Measurements from ENCODE around the gene PLXND1. TPM values are rescaled to one million over a fixed set of nuclear protein-coding genes. Genes with fewer than 3 reads are reported as not detected.
A peak's percentile ranks its signal among the peaks of the same experiment; 100 is the strongest.
"Not testable (repeated sequence)": the region's sequence is repeated elsewhere in the genome, so short reads cannot be mapped to it uniquely, and the experiment has no call there.

PLXND1 gene, protein sequence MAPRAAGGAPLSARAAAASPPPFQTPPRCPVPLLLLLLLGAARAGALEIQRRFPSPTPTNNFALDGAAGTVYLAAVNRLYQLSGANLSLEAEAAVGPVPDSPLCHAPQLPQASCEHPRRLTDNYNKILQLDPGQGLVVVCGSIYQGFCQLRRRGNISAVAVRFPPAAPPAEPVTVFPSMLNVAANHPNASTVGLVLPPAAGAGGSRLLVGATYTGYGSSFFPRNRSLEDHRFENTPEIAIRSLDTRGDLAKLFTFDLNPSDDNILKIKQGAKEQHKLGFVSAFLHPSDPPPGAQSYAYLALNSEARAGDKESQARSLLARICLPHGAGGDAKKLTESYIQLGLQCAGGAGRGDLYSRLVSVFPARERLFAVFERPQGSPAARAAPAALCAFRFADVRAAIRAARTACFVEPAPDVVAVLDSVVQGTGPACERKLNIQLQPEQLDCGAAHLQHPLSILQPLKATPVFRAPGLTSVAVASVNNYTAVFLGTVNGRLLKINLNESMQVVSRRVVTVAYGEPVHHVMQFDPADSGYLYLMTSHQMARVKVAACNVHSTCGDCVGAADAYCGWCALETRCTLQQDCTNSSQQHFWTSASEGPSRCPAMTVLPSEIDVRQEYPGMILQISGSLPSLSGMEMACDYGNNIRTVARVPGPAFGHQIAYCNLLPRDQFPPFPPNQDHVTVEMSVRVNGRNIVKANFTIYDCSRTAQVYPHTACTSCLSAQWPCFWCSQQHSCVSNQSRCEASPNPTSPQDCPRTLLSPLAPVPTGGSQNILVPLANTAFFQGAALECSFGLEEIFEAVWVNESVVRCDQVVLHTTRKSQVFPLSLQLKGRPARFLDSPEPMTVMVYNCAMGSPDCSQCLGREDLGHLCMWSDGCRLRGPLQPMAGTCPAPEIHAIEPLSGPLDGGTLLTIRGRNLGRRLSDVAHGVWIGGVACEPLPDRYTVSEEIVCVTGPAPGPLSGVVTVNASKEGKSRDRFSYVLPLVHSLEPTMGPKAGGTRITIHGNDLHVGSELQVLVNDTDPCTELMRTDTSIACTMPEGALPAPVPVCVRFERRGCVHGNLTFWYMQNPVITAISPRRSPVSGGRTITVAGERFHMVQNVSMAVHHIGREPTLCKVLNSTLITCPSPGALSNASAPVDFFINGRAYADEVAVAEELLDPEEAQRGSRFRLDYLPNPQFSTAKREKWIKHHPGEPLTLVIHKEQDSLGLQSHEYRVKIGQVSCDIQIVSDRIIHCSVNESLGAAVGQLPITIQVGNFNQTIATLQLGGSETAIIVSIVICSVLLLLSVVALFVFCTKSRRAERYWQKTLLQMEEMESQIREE (N-terminal part only)
- 9.1 and 12.1 TPM in 2 replicates for total RNA-seq (2014; rRNA removed; shearing (Covaris generic))

DNA sequence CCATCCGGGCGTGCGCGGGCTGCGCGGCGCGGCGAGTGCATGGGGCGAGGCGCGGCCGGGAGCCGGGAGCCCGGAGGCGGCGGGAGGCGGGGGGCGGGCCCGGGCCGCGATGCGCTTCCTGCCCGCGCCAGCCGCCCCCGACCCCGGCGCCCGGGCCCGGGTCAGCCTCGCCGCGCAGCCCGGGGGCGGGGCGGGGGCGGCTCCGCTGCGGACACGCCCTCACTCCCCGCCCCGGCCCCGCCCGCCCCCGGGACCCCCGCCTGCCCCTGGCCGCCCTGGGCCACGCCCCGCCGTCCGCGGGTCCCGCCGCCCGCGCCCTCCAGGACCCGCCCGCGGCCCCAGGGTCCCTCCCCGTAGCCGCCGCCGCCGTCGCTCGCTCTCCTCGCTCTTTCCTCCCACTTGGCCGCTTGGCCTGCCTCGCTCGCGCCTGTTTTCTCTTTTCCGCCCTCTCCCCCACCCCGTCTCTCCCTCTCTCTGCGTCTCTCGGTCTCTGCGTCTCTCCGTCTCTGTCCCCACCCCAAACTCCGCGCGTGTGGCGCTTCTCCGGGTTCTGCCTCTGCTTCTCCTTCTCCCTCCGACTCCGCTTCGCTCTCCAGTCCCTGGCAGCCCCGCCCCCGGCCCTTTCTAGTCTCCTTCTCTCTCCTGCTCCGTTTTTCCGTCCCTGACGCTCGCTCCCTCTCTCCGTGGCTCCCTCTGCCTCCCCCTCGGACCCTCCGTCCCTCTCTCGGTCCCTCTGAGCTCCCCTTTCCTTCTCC is at the start of gene PLXND1:
Gene PLXND1, minus strand, starts transcription at position 41 of the 755 bp plus-strand sequence. Its CDS starts 37 bp downstream, at position 4.
- peak; percentile 78 for DNase-seq (ENCODE audit: low read depth)

DNA sequence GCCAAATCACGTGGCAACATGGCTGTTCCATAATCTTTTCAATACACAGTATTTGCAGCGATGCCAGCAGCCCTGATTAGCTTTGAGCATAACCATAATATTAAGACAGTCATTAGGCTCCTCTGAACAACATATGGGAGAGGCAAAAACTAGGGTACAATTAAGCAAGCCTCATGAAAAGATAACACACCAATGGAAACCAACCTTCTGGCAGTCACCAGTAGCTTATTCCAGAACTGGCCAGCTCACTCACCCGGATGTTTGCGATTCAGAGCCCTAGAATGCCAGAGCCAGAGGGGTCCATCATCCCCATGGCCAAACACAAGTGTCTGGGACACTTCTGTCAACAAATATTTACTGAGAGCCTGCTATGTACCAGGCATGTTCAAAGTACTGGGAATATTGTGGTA is 48.8 kb upstream of the PLXND1 start:
- no peak for DNase-seq (ENCODE audit: low read depth)

DNA sequence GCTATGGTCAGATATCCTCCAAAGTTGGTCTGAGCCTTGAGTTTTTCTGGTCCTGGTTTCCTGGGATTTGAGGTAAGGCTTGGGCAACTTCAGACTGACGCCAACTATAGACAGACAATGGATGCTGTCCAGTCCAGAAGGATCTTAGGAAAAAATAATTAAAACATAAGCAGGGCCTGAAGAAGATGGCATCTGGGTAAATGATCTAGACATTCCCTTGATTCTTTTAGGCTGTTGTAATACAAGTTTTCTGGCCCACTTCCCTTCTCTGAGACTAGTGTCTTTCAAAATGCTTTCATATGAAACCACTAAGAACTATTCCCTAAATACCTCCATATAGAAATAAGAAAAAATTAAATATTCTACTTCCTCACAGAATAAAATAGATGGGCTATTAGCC is 47.7 kb upstream of the PLXND1 start:
- DNase-seq (ENCODE audit: low read depth), result no peak

DNA sequence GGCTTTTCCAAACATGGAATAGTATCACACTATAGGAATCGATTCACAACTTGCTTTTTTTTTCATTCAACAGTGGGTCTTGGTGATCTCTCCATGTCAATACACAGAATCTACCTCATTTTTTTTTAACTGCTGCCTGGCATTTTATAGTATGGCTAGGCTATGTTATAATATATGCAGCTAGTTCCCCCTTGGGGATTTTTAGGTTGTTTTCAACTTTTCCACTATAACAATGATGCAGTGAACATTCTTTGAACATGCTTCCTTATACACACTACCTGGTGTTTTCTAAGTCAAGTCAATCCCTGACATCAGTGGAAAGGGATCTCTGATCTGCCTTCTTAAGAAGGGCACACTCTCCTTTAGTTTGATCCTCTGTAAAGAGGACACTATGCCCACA is 46.5 kb upstream of the PLXND1 start:
- DNase-seq (ENCODE audit: low read depth), result no peak

DNA sequence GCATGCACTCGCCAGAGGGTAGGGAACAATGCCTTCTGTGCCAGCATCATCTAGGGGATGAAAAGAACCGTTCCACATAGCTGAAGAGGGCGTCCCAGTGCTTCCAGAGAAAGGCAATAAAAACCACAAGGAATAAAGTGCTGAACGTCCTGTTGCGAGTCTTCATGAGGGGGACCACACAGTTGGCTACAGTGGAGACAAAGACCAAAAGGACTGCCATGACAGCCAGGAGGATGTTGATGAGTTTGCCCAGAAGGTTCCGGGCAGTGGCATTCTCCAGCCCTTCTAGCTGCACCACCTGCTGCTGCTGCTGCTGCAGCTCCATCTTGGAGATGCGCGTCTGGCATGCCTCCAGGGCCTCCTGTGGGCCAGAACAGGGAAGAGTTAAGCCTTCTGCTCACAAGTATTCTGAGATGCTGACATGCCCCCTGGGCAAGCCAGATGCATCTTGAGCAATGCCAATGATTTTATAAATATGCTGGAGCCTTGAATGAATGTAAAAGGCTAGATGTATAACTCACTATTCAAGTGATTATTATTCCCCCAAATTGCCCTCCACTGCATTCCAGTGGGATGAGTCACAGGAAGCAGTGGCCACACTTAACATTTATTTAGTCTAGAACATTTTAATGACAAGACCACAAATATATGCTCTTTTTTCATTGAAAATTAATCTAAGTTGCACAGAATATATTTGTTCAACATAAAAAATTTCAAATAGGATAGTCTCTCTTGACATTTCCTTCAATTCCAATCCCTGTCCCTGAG is 45.1 kb upstream of the PLXND1 start:
- peak; percentile 88 for DNase-seq (ENCODE audit: low read depth)

DNA sequence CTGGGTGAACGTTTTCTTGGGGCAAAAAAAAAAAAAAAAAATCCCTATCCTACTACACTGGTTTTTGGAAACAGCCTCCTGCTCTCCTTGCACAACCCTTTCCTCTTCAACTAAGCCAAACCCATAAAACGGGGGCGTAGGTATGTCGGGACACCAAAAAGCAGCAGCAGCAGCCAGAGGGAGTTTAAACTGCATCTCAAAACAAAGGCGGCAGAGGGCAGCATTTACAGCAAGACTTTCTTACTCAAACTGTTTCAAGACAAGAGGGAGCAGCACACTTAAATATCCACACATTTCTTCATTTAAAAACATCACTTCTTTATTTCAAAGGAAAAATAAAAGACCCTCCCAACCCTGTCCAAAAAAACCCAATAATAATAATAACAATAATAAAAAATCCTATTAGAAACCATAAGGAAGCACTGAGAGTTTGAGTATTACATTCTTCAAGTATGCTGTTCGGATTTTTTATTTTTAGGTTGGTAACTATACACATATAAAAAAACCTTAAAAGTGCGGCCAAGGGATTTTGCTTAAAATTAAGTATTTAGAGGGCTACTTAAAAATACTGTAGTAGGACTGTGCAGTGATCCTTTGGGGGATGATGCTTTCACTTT is 43.9 kb upstream of the PLXND1 start:
- peak; percentile 71 for DNase-seq (ENCODE audit: low read depth)

DNA sequence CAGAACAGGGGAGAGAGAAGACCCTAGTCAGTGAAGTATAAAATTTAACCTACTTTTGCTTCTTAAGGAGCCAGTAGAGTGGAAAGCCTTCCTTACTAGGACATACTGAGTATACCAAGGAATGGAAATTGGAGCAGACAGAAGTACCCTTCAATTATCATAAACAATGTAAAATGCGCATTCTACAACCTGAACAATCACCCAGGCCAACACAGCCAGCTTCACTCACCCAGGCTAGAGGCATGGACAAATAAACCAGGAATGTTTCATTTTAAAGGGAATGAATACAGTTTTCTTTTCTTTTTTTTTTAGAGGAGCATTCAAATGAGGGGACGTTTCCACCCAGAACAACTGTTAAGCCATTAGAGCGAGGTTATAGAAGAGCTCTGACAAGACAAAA is 41.9 kb upstream of the PLXND1 start:
- no peak for DNase-seq (ENCODE audit: low read depth)

DNA sequence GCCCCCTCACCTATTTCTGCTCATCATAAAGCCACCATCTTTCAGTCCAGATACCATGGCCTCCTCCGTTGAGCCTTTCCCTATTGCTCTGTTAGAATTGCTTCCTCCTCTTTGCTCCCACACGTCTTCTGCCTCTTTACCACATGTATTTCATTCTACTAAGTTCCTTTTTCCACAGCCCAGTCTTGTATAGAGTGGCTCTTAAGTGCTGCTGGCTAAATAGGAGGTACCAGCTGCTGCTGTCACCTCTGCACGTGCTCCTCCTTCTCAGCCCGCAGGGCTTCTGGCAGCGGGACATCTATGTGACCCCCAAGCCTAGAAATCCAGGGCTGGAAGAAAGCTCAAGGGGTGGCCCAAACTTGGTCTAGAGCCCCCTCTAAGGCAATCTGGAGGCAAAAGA is 38.8 kb upstream of the PLXND1 start:
- DNase-seq (ENCODE audit: low read depth), result no peak

DNA sequence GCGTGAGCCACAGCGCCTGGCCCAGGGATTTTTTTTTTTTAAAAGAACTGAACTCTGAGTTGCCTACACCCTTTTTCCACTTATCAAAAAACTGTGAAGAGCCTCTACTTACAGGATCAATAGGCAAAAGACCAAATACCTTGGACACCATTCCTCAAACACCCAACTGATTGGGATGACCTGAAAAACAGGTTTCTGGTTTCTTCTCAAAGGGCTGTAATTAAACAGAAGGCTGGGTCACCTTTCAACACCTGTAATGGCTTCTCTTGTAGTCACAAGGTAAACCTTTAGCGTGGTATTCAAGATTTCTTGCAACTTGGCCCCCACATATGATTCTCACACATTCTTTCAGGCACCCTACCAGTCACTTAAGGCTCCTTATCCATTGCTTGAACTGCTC is 38.4 kb upstream of the PLXND1 start:
- DNase-seq (ENCODE audit: low read depth), result no peak

DNA sequence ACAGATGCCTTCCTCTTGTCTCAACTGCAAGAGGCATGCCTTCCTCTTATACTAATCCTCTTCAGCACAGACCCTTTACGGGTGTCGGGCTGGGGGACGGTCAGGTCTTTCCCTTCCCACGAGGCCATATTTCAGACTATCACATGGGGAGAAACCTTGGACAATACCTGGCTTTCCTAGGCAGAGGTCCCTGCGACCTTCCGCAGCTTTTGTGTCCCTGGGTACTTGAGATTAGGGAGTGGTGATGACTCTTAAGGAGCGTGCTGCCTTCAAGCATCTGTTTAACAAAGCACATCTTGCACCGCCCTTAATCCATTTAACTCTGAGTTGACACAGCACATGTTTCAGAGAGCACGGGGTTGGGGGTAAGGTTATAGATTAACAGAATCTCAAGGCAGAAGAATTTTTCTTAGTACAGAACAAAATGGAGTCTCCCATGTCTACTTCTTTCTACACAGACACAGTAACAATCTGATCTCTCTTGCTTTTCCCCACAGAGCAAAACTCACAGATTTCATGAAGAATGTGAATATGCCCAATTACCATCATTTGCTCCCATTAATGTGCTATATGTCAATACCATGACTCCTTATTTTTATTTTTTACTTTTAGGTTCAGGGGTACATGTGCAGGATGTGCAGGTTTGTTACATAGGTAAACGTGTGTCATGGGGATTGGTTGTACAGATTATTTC is 35.2 kb upstream of the PLXND1 start:
- not testable (repeated sequence) for DNase-seq (ENCODE audit: low read depth)

DNA sequence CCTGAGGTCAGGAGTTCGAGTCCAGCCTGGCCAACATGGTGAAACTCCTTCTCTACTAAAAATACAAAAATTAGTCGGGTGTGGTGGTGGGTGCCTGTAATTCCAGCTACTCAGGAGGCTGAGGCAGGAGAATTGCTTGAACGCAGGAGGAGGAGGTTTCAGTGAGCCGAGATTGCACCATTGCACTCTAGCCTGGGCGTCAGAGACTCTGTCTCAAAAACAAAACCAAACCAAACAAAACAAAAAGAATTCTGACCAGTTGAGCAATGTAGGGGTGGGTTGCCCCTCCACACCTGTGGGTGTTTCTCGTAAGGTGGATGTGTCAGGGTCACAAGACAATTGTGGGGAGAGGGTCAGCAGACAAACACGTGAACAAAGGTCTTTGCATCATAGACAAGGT is 34.5 kb upstream of the PLXND1 start:
- not testable (repeated sequence) for DNase-seq (ENCODE audit: low read depth)

DNA sequence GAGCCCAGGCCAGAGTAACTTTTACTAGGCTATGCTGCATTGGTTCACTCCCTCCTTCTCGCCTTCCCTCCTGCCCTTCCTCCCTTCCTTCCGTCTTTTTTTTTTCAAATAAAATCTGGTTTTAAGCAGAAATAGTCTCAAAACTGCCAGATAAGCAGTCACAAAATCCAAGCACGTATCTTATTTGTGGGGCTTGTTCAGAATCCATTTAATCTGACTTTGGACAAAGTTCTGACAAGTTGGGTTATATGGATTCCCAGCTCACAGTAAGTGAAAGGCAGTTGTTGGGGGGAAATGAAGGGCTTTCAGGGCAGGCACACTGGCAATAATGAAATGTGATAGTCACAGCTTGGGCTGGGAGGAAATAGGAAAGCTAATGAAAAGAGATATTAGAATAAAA is 32.0 kb upstream of the PLXND1 start:
- no peak for DNase-seq (ENCODE audit: low read depth)

DNA sequence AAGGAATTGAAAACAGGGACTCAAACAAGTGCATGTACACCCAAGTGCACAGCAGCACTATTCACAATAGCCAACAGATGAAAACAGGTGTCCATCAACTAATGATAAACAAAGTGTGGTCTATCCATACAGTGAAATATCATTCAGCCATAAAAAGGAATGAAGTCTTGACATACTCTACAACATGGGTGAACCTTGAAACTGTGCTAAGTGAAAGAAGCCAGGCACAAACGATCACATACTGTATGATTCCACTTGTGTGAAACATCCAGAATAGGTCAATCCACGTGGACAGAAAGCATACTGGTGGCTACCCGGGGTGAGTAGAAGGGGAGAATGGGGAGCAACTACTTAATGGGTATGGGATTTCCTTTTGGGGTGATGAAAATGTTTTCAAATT is 29.6 kb upstream of the PLXND1 start:
- DNase-seq (ENCODE audit: low read depth), result no peak

DNA sequence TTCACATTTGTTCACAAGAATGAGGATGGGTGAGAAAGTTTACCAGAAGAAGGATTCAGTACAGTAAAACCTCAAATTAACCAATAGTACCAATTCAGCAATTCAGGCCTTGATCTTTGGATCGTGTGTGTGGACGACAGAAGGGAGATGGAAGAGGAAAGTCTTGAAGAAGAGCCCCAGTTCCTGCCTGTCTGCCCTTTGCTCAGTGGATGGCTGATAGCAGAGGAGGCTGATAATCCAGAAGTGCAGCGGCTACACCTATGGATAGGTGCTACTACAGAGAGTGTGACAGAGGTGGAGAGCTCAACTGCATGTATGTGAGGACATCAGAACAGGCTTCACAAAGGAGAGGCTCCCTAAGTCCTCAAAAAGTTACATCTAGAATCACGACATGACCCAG is 29.2 kb upstream of the PLXND1 start:
- no peak for DNase-seq (ENCODE audit: low read depth)

DNA sequence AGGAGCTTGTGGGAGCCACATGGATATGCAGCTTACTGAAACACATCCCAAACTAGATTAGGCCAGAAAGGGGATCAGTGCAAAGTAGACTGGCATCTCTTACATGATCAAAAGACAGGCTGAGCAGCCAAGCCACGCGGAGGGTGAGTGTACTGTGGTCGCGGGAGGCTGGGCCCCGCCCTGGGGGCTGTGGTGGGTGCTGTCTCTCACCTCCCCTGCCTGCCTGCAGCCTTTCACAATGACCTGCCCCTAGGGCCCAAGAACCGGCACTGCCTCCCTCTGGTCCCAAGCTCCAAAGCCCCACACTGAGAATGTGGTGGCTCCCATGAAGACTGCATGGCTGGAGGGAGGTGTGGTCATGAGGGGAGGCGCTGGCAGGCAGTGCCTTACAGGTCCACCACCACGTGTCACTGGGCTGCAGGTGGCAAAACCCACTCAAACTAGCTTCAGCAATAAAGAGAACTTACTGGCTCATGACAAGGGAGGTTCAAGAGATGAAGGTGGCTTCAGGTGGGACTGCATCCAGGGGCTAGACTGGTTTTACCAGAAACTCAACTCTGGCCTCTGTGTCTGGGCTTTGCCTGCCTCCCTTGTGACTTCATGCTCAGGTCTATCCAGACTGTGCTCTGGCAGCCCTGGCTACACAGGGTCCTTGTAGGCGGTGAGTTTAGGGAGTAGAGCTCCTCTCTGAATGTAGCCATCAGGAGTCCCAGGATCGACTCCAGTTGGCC is 27.4 kb upstream of the PLXND1 start:
- no peak for DNase-seq (ENCODE audit: low read depth)

DNA sequence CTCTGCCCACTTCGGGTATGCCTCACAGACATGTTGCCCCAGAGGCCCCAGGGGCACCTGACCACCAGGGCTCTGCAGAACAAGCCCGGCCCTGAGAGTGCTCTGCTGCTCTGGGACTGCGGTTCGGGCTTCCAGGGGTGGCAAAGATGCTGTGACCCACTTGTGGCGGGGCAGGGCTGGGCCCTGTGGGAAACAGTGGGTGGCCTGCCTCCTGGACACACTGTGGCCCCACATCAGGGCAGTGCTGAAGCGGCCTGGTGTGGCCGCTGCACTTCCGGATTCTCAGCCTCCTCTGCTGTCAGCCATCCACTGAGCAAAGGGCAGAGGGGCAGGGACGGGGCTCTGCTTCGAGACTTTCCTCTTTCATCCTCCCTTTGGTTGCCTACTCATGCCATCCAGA is 26.5 kb upstream of the PLXND1 start:
- DNase-seq (ENCODE audit: low read depth), result no peak

DNA sequence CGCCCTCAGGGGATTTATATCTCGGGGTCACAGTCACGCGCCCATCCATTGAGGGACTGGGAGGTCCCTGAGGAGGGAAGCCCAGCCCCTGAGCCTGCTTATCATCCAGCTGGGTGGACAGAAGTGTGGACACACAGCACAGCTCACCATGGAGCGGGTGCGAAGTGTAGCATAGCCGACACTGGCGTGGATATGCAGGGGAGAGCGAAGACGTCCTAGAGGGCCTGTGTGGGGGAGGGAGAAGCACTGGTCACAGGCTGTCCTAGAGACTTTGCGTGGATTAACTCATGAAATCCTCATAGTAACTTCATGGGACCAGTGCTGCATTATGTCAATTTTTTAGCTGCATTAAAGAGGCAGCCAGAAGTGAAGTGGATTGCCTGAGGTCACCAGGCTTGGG is 26.1 kb upstream of the PLXND1 start:
- no peak for DNase-seq (ENCODE audit: low read depth)

DNA sequence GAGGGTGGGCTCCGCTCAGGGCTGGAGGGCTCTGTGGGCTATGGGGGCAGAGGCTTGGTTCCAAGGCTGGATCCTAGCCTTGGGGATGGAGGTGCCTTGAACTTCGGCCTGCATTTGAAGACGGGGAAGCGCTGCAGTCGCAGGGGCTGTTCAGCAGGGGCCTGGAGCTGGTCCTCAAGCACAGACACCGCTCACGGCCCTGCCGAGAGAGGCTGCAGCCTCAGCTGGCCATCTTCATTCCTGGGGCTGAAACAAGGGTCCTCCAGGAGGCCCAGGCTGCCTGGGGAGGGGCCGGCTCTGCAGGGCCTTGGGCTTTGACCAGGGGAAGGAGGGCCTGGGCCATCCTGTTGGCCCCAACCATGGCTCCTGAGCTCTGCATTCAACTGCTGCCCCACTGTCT is 25.6 kb upstream of the PLXND1 start:
- no peak for DNase-seq (ENCODE audit: low read depth)

DNA sequence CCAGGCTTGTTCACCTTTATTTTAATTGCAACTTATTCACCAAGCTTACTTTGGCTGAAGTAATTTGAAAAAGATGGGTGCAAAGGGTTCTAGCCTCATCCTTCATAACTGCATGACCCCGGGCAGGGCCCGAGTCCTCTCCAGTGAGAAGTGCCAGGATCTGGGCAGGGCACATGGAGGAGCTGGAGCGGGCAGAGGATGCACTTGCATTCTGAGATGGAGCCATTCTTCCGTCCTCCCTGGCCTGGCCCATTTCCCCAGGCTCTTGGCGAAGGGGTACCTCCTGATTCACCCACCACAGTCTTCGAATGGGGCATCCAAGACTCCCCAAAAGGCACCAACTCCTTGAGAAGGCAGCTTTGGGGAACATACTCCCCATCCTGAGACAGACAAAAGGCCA is 22.5 kb upstream of the PLXND1 start:
- DNase-seq (ENCODE audit: low read depth), result no peak

Measured in Daoy (cell line).